Neuronal stem cell (in vitro differentiated cells): ENCODE data around the gene ZNF892.

Experiments
- DNase-seq: peaks from one replicate; pipeline ENCODE4 v3.0.0-alpha.2; 2013; ENCODE audit warnings: low spot score
- H2AFZ ChIP-seq: one replicate; pipeline ENCODE4 v1.6.1; 2013; ENCODE audit warnings: mild to moderate bottlenecking, low read length, inconsistent platforms
- H2AK5ac ChIP-seq: 2 replicates; pipeline ENCODE4 v1.6.1; 2013; ENCODE audit warnings: low read depth, mild to moderate bottlenecking, inconsistent platforms, low read length, moderate library complexity, mixed read lengths
- H2BK120ac ChIP-seq: 2 replicates; pipeline ENCODE4 v1.6.1; 2013; ENCODE audit warnings: low read depth, mild to moderate bottlenecking, inconsistent platforms, low read length, moderate library complexity, mixed read lengths
- H2BK12ac ChIP-seq: one replicate; pipeline ENCODE4 v1.6.1; 2013; ENCODE audit warnings: low read length, inconsistent platforms
- H2BK15ac ChIP-seq: 2 replicates; pipeline ENCODE4 v1.6.1; 2013; ENCODE audit warnings: mild to moderate bottlenecking, low read length, inconsistent platforms, mixed read lengths
- H2BK5ac ChIP-seq: one replicate; pipeline ENCODE4 v1.6.1; 2013; ENCODE audit warnings: inconsistent platforms, mild to moderate bottlenecking, low read length, moderate library complexity
- H3K14ac ChIP-seq: one replicate; pipeline ENCODE4 v1.6.1; 2013; ENCODE audit warnings: low read length, inconsistent platforms
- H3K18ac ChIP-seq: 2 replicates; pipeline ENCODE4 v1.6.1; 2013; ENCODE audit warnings: low read length, inconsistent platforms
- H3K23ac ChIP-seq: 2 replicates; pipeline ENCODE4 v1.6.1; 2013; ENCODE audit warnings: low read depth, mild to moderate bottlenecking, mixed read lengths, low read length, inconsistent platforms; ENCODE audit not compliant: poor library complexity
- H3K27ac ChIP-seq: replicated peaks from 3 replicates; pipeline ENCODE4 v1.5.1; 2013; ENCODE audit warnings: low read length, inconsistent platforms
- H3K27me3 ChIP-seq, 3 experiments: 2 replicates each; pipeline ENCODE4 v1.6.1; 2013; ENCODE audit warnings: low read length in 3 of 3, mild to moderate bottlenecking in 2 of 3, inconsistent platforms in 1 of 3, low read depth in 1 of 3, mixed read lengths in 1 of 3, moderate library complexity in 1 of 3; ENCODE audit not compliant: control insufficient read depth in 3 of 3, insufficient read depth in 3 of 3
- H3K36me3 ChIP-seq, 2 donors: replicated peaks in 1 of 2; 2 replicates each; pipeline ENCODE4 v1.6.1; 2013; ENCODE audit warnings: low read length in 2 of 2; ENCODE audit not compliant: control insufficient read depth in 2 of 2, insufficient read depth in 2 of 2
- H3K4ac ChIP-seq: 2 replicates; pipeline ENCODE4 v1.6.1; 2013; ENCODE audit warnings: inconsistent platforms, mild to moderate bottlenecking, low read length, moderate library complexity
- H3K4me1 ChIP-seq, 2 donors: 1 replicate in 1 of 2; 2 replicates in 1 of 2; pipeline ENCODE4 v1.6.1; 2013; ENCODE audit warnings: low read length in 2 of 2, low read depth in 1 of 2; ENCODE audit not compliant: control insufficient read depth in 2 of 2, insufficient read depth in 1 of 2
- H3K4me2 ChIP-seq: one replicate; pipeline ENCODE4 v1.6.1; 2013; ENCODE audit warnings: mild to moderate bottlenecking, low read length, inconsistent platforms; ENCODE audit not compliant: insufficient read depth, poor library complexity, severe bottlenecking
- H3K4me3 ChIP-seq, 2 donors: 2 replicates each; pipeline ENCODE4 v1.5.1; 2013; ENCODE audit warnings: low read length in 2 of 2, mild to moderate bottlenecking in 2 of 2, inconsistent platforms in 1 of 2, moderate library complexity in 1 of 2
- H3K79me1 ChIP-seq: one replicate; pipeline ENCODE4 v1.6.1; 2013; ENCODE audit warnings: low read depth, mild to moderate bottlenecking, inconsistent platforms, low read length, moderate library complexity
- H3K9ac ChIP-seq: one replicate; pipeline ENCODE4 v1.6.1; 2013; ENCODE audit warnings: mild to moderate bottlenecking, low read depth, low read length, inconsistent platforms; ENCODE audit not compliant: poor library complexity
- H3K9me3 ChIP-seq, 2 donors: replicated peaks in 1 of 2; 2 replicates each; pipeline versions ENCODE3 to v1.6.1; 2013; ENCODE audit warnings: low read length in 2 of 2, mild to moderate bottlenecking in 2 of 2, inconsistent platforms in 1 of 2, low read depth in 1 of 2, mixed read lengths in 1 of 2, moderate library complexity in 1 of 2; ENCODE audit not compliant: control insufficient read depth in 2 of 2, insufficient read depth in 1 of 2
- H4K8ac ChIP-seq: one replicate; pipeline ENCODE4 v1.6.1; 2013; ENCODE audit warnings: low read depth, mild to moderate bottlenecking, inconsistent platforms, low read length, moderate library complexity
- H4K91ac ChIP-seq: one replicate; pipeline ENCODE4 v1.6.1; 2013; ENCODE audit warnings: low read length, low read depth, mild to moderate bottlenecking, inconsistent platforms; ENCODE audit not compliant: poor library complexity
- WGBS, 2 donors: extraction: QIAGEN DNeasy Blood & Tissue Kit; methylation state at CpG; one replicate each; pipeline ENCODE4 v1.1.7; 2013; ENCODE audit warnings: missing lambda C conversion rate in 2 of 2, mixed read lengths in 1 of 2; ENCODE audit not compliant: insufficient read length in 2 of 2, insufficient replicate concordance in 1 of 2; ENCODE audit errors: extremely low coverage in 2 of 2; 5-methylcytosine and 5-hydroxymethylcytosine counted together

Gene ZNF892

GRCh38 chr2:95159690-95160449 lies 47.5 kb upstream of the ZNF892 start, which contains the start of gene ZNF514:
Gene ZNF514, minus strand, starts transcription at chr2:95159848. Its CDS starts 6,595 bp downstream, at chr2:95153253.
- H4K8ac ChIP-seq: no peak within 1 kb of the TSS
- H2AK5ac ChIP-seq: peak within 1 kb of the TSS; percentile 76
- H2AFZ ChIP-seq: peak within 1 kb of the TSS; percentile 97
- peak; percentile 69 for DNase-seq
- H3K9ac ChIP-seq: peak within 1 kb of the TSS; percentile 97
- H3K4ac ChIP-seq: peak within 1 kb of the TSS; percentile 57
- peak within 1 kb of the TSS; percentile 92 for H3K4me2 ChIP-seq
- H3K27ac ChIP-seq: no peak within 1 kb of the TSS
- H3K79me1 ChIP-seq: peaks cover 4% of the 10 kb centered on the region
- H2BK12ac ChIP-seq: peak within 1 kb of the TSS; percentile 49
- peak within 1 kb of the TSS; percentile 29 for H2BK5ac ChIP-seq
- peak within 1 kb of the TSS; percentile 70 for H2BK15ac ChIP-seq
- no peak within 1 kb of the TSS for H4K91ac ChIP-seq
- peaks cover 0 to 2% (median 0%) of the 10 kb centered on the region in 3 experiments for H3K27me3 ChIP-seq
- H3K18ac ChIP-seq: peak within 1 kb of the TSS; percentile 75
- peak within 1 kb of the TSS; percentile 46 for H3K23ac ChIP-seq
- peaks cover 6 to 33% of the 10 kb centered on the region in 2 donors for H3K9me3 ChIP-seq
- H2BK120ac ChIP-seq: peak within 1 kb of the TSS; percentile 33
- H3K14ac ChIP-seq: peak within 1 kb of the TSS; percentile 72
- H3K4me1 ChIP-seq: peaks cover 2 to 5% of the 10 kb centered on the region in 2 donors
- no CpG with 5 or more reads among the region's 64 CpGs for WGBS, 2 donors
- peak within 1 kb of the TSS; percentile 57 to 98 for H3K4me3 ChIP-seq
- peaks cover 9 to 16% of the 10 kb centered on the region in 2 donors for H3K36me3 ChIP-seq

DNA sequence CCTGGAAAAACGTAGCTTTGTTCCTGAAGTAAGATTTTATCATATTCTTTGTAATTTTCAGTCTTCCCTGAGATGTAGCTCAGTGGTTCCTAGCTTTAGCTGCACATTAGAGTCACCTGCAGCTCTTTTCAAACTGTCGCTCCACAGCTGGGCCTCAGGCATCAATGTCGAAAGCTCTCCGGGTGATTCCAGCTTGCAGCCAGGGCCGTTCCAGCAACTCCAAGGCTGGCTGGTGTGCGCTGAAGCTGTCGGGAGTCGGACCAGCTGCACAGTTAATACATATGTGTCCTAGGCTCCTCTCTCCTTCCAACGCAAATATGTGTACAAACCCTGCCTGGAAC lies 42.3 kb upstream of the ZNF892 start:
- H3K4ac ChIP-seq: no peak overlapping the region
- peak overlapping the region; percentile 34 for H3K27ac ChIP-seq
- no peak overlapping the region for H4K8ac ChIP-seq
- H2BK5ac ChIP-seq: no peak overlapping the region
- peaks cover 2 to 9% of the 10 kb centered on the region in 2 donors for H3K36me3 ChIP-seq
- H3K4me1 ChIP-seq: peaks cover 0 to 2% of the 10 kb centered on the region in 2 donors
- no CpG with 5 or more reads among the region's 9 CpGs for WGBS, 2 donors
- peaks cover 0 to 15% of the 10 kb centered on the region in 2 donors for H3K9me3 ChIP-seq
- DNase-seq: no peak
- H3K4me3 ChIP-seq: peak overlapping the region; percentile 80 to 92
- H3K23ac ChIP-seq: no peak overlapping the region
- H2AK5ac ChIP-seq: no peak overlapping the region
- peak overlapping the region; percentile 87 for H3K9ac ChIP-seq
- H3K4me2 ChIP-seq: peak overlapping the region; percentile 75
- no peaks in the 10 kb centered on the region for H3K79me1 ChIP-seq
- no peak overlapping the region for H2BK120ac ChIP-seq
- no peak overlapping the region for H2BK12ac ChIP-seq
- peak overlapping the region; percentile 96 for H2AFZ ChIP-seq
- H3K27me3 ChIP-seq: peaks cover 0 to 2% (median 0%) of the 10 kb centered on the region in 3 experiments
- H2BK15ac ChIP-seq: no peak overlapping the region
- H3K18ac ChIP-seq: peak overlapping the region; percentile 24
- H4K91ac ChIP-seq: no peak overlapping the region
- H3K14ac ChIP-seq: no peak overlapping the region

DNA sequence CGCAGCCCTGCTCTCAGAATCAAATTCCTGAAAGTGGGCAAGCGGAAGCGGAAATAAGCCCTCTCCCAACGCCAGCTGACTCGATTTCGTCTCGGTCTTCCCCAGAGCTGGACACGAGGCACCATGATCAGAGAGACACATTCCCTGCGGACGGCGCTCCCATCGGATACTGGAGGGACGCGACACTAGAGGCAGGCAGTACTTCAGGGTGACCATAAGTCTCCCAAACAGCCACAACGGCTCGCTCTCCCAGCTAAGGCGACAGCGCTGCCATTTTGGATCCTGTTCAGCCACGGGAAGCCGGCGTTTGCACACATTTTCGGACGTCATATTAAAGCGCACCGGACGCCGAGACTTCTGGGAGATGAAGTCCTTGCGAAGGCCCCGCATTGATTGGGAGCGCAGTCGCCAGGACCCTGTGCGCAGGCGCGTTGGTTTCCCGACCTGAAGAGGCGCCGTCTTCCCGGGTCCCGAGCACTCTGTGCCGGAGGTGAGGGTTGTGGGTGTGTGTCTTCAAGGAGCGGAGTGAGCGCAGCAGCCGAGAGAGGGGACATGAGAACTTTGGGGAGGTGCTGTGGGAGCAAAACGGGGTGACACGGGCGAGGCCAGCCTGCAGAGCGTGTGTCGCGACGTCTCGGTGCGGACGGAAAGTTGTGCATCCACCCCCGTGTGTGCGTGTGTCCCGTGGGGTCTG lies 41.8 kb upstream of the ZNF892 start, which contains the start of gene ZNF2:
ZNF2 (plus strand) TSS at position 439 of the 694 bp plus-strand sequence. CDS start 10,418 bp downstream, outside the sequence.
- Histone ChIP-seq H2BK5ac (no peak within 1 kb of the TSS), H3K18ac (peak within 1 kb of the TSS; percentile 94), H3K4me3 (peak within 1 kb of the TSS; percentile 80 to 92), H2AFZ (peak within 1 kb of the TSS; percentile 96), H3K4ac (no peak within 1 kb of the TSS), H3K9me3 (peaks cover 0 to 10% of the 10 kb centered on the region in 2 donors), H3K79me1 (no peaks in the 10 kb centered on the region), H3K36me3 (peaks cover 2 to 9% of the 10 kb centered on the region in 2 donors), H2BK120ac (no peak within 1 kb of the TSS), H3K4me1 (peaks cover 0 to 2% of the 10 kb centered on the region in 2 donors), H4K91ac (no peak within 1 kb of the TSS), H3K27me3 (no peaks in the 10 kb centered on the region), H2BK12ac (no peak within 1 kb of the TSS), H2AK5ac (no peak within 1 kb of the TSS), H2BK15ac (no peak within 1 kb of the TSS), H3K4me2 (peak within 1 kb of the TSS; percentile 75), H4K8ac (no peak within 1 kb of the TSS), H3K27ac (peak within 1 kb of the TSS; percentile 37), H3K14ac (no peak within 1 kb of the TSS), H3K9ac (peak within 1 kb of the TSS; percentile 93), H3K23ac (peak within 1 kb of the TSS; percentile 70)
- DNase-seq: peak; percentile 96
- no CpG with 5 or more reads among the region's 56 CpGs for WGBS, 2 donors
